NB4 (cell line): Measurements from ENCODE around the gene WFDC13.

ENCODE experiments used
- CTCF ChIP-seq: IDR thresholded peaks from one replicate; pipeline ENCODE4 v1.5.1; 2012; ENCODE audit warnings: low read depth, low read length
- POLR2A ChIP-seq: IDR thresholded peaks from 2 replicates; pipeline ENCODE4 v1.6.1; 2011; ENCODE audit warnings: mild to moderate bottlenecking; ENCODE audit not compliant: insufficient read length; ENCODE audit errors: extremely low read depth

GRCh38 chr20:45685896-45686295 lies 15.9 kb upstream of the WFDC13 start:
- TF ChIP-seq CTCF (peak; percentile 1), POLR2A (no peak)
